HG02852 (cell line): ENCODE measurements around the gene TLL1.

Experiments used
- ATAC-seq: cut with Tn5 transposase; IDR thresholded peaks from one replicate; pipeline ENCODE4 v1.9.1; 2021; ENCODE audit warnings: mild to moderate bottlenecking, moderate library complexity; ENCODE audit not compliant: unreplicated experiment

Gene TLL1

GRCh38 chr4:165970703-165971420, 97.8 kb downstream of the TLL1 start:
- no peak for ATAC-seq

- ATAC-seq, result no peak
Observed at GRCh38 chr4:165971446-165971845, 98.4 kb downstream of the TLL1 start.

GRCh38 chr4:165971933-165972332, 98.9 kb downstream of the TLL1 start:
- ATAC-seq, result no peak

GRCh38 chr4:165972747-165973146, 99.7 kb downstream of the TLL1 start:
- ATAC-seq, result no peak

- ATAC-seq, result no peak
Observed at GRCh38 chr4:165982934-165983333, 109.9 kb downstream of the TLL1 start.

GRCh38 chr4:165986956-165987698, 114.1 kb downstream of the TLL1 start:
- no peak for ATAC-seq

- ATAC-seq, result no peak
Observed at GRCh38 chr4:165991325-165992180, 118.5 kb downstream of the TLL1 start.

- no peak for ATAC-seq
Observed at GRCh38 chr4:165992283-165992682, 119.2 kb downstream of the TLL1 start.

GRCh38 chr4:165994701-165995100, 121.7 kb downstream of the TLL1 start:
- ATAC-seq, result no peak

- ATAC-seq, result no peak
Observed at GRCh38 chr4:166003811-166004210, 130.8 kb downstream of the TLL1 start.

GRCh38 chr4:166006217-166006616, 133.2 kb downstream of the TLL1 start:
- no peak for ATAC-seq

GRCh38 chr4:166008510-166008909, 135.5 kb downstream of the TLL1 start:
- no peak for ATAC-seq

GRCh38 chr4:166012129-166013030, 139.3 kb downstream of the TLL1 start:
- ATAC-seq, result no peak

GRCh38 chr4:166014411-166014810, 141.4 kb downstream of the TLL1 start:
- ATAC-seq, result no peak

GRCh38 chr4:166017804-166018203, 144.8 kb downstream of the TLL1 start:
- no peak for ATAC-seq

- ATAC-seq, result no peak
Observed at GRCh38 chr4:166019441-166020220, 146.6 kb downstream of the TLL1 start.

- no peak for ATAC-seq
Observed at GRCh38 chr4:166021617-166022016, 148.6 kb downstream of the TLL1 start.

GRCh38 chr4:166034965-166035364, 161.9 kb downstream of the TLL1 start:
- no peak for ATAC-seq

GRCh38 chr4:166039822-166040221, 166.8 kb downstream of the TLL1 start:
- peak; percentile 45 for ATAC-seq
